GM19324 (cell line): ENCODE measurements around the gene C6.
"Not testable (repeated sequence)": the region's sequence is repeated elsewhere in the genome, so short reads cannot be mapped to it uniquely, and the experiment has no call there.

Source experiments
- ATAC-seq: cut with Tn5 transposase; IDR thresholded peaks from one replicate; pipeline ENCODE4 v1.9.1; 2021; ENCODE audit warnings: mild to moderate bottlenecking, moderate library complexity; ENCODE audit not compliant: unreplicated experiment, low FRiP score

The C6 gene

GRCh38 chr5:41201082-41201772 lies 12.1 kb downstream of the C6 start:
- ATAC-seq = no peak

GRCh38 chr5:41200506-41200905 lies 12.8 kb downstream of the C6 start:
- no peak for ATAC-seq

DNA sequence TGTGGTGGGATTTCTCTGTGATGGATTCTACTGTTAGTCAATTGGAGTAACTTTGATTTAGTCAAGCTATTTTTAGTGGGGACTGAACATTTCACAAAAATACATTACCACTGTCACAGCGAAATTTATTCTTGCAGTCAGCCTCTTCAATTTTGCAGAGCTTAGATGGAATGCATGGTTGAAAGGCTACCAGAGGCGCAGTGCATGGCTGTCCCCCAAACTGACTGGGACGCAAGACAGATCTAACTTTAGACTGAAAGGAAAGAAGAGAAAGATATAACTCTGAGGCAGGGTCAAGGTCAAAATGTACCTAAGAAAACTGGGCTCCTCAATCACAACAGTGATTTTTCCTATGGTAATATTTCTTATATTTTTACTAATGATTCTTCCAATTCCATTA lies 13.7 kb downstream of the C6 start:
- no peak for ATAC-seq

- ATAC-seq = no peak
Observed at GRCh38 chr5:41196197-41196596, 17.1 kb downstream of the C6 start.

DNA sequence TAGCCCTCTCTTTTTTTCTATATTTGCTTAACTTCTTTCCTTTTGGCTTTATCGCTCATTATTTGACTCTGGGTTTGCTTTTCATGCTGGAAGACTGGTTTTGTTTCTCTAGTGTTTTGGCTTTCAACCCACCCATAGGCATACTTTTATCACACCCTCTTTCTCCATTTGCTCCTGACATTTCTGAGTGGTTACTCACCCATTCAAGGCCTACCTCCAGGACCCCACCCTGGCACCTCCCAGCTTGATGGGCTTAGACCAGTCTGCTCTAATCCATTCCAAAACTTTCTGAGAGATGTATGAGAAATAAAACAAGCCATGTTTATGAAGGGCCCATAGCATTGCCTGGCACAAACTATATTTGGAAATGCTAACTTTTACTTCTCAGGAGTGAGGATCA lies 18.1 kb downstream of the C6 start:
- ATAC-seq = no peak

DNA sequence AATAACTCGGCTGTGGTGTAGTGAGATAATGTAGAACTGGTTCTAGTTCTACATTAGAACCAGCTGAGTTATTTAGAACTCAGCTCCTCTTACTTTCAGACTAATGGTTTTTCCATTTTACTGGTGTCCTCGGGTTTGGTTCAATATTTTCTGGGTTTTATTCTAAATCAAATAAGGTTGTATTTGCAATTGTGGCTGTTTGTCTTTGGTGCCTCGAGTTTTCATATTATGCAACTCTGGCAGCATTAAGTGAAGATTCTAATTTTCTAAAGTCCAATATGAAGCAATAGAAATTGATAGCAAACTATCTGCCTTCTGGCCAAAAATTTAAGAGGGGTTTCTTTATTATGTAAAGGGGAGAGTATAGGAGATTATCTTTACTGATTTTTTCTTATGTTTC lies 19.0 kb downstream of the C6 start:
- no peak for ATAC-seq

- ATAC-seq = no peak
Observed at GRCh38 chr5:41193456-41194205, 19.7 kb downstream of the C6 start.

DNA sequence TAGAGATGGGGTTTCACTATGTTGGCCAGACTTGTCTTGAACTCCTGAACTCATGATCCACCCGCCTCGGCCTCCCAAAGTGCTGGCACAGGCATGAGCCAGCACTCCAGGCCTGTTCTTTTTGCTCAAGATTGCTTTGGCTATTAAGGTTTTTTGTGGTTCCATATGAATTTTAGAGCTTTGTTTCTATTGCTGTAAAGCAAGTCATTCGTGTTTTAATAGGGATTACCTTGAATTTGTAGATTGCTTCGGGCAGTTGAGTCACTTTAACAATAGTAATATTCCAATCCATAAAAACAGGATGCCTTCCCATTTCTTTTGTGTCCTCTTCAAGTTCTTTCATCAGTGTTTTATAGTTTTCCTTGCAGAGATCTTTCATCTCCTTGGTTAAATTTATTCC lies 22.1 kb downstream of the C6 start:
- no peak for ATAC-seq

GRCh38 chr5:41186143-41186542 lies 27.2 kb downstream of the C6 start:
- ATAC-seq = no peak

- not testable (repeated sequence) for ATAC-seq
Observed at GRCh38 chr5:41183331-41183730, 30.0 kb downstream of the C6 start.

DNA sequence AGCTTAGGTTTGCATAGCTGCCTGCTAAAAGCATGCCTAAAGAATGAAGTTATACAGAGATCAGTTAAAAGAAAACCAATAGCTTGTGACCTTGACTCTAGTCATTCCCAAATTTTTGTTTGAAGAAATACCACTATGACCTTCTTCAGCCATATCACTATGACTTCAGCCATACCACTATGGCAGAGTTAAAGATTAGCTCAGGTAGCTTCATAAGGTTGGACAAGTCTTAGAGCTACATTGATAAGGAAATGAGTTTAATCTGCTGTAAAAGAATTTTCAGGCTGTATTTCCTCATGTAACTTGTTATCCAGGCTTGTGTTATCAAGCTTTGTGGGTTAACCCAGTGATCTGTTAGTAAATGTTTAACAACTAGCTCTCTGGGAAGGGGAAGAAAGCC lies 30.7 kb downstream of the C6 start:
- no peak for ATAC-seq

- ATAC-seq = no peak
Observed at GRCh38 chr5:41181691-41182564, 31.4 kb downstream of the C6 start.

DNA sequence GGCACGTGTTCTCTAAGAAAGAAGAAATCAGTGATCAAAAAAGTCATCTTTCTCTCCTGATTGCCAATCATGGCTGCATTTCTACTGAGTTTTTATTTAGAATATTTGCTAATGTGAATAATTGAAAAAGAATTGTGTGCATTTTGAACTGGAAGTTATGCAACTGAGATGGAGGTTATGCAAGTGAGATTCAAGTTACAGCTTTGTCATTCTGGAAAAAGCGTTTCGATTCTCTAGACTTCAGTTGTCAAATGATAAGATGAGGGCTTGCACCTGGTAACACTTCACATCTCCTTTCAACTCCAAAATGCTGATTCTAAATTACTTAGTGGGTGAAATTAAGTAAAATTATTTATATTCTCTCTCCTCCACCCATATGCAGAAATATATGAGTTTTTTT lies 36.4 kb downstream of the C6 start:
- ATAC-seq = no peak

DNA sequence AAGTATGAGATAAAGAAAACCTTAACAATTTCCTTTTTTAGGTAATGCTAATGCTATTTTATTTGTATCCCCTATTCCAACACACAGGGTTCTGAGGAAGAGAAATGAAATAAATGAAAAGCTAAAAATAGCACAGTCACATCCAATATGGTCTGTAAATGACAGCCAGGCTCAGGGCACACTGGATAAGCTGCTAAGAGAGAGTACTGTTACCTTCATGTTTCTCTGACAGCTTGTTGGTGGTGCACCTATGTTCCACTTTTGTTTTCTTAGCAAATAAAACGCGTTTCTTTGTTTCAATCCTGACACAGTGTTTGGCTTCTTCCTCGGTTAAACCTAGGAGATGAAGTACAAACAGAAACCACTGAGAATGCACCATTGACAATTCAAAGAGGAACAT lies 41.3 kb downstream of the C6 start:
- ATAC-seq = no peak

- no peak for ATAC-seq
Observed at GRCh38 chr5:41161271-41161670, 52.1 kb downstream of the C6 start.

- no peak for ATAC-seq
Observed at GRCh38 chr5:41157272-41157894, 55.9 kb downstream of the C6 start.

DNA sequence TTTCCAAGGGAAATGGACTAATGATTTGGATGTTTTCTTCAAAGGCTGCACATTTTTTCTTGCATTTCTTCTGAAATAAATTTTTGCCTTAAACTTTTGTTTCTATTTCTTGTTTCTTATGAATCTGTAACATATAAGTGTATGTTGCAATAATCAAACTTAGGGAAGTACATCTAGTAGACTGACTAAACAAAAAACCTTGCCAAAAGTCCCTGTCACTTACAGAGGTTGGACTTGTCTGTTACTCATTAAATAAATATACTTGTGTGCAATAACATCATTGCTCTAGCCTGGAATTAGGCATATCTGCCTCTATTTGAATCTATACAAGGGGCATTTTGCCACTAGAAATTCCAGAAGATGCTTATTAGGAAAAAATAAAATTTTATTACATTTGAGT lies 56.6 kb downstream of the C6 start:
- ATAC-seq = no peak

DNA sequence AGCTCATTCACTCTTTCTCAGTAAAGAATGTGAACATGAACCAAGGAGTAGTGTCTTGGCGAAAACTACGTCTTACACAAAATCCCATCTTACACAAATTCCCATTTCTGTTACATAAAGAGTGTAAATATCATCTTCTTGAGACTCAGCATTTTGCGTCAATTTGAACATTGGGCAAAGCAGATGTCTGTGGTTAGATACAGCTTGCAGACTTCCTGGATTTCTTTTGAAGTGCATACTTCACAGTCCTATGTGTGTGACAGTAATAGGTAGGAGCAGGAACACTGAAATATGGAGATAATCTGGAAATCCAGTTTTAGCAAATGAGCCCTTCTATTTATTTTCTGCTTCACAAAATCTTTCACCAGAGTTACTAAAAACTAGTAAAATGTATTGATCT lies 58.8 kb downstream of the C6 start:
- no peak for ATAC-seq

DNA sequence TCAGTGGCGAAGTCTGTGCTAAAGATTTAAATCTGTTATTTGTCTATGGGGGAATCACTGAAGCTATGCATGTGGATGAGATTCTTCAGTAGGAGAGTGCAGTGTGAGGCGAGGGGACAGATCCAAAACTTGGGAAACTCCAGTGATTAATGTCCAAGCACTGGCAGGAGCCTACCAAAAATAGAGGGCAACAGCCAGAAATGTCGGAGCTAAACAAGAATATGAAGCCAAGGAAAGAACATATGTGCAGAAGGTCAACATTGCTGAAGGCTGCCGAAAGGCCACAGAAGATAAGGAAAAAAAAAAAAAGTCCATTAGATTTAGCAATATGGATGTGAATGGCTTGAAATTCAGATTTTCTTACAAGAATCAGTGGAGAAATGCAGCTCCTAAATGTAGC lies 61.8 kb downstream of the C6 start:
- ATAC-seq = no peak

DNA sequence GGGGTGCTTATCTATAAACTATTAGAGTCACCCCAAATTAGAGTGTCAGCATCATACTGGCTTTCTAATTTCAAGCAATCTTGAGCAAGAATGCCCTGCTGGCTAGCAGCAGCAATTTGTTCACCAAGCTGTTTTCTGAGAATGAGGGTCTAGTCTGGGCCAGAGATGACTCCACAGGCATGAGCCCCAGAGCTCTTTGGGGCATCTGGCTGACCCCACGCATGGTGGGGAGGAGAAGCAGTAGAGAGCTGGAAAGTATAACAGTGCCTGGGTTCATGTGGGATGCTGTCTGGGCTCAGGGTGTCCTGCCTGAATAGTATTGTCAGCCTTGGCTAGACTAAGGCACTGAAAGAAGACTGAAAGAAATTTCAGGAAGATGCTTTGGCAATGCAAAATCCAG lies 64.9 kb downstream of the C6 start:
- ATAC-seq = no peak

GRCh38 chr5:41145306-41145705 lies 68.0 kb downstream of the C6 start:
- no peak for ATAC-seq
